ENCODE data around the gene SECISBP2. TPM values are rescaled to one million over a fixed set of nuclear protein-coding genes. Genes with fewer than 3 reads are reported as not detected.
A peak's percentile ranks its signal among the peaks of the same experiment; 100 is the strongest.
"Not testable (repeated sequence)": the region's sequence is repeated elsewhere in the genome, so short reads cannot be mapped to it uniquely, and the experiment has no call there.

SECISBP2 gene
- total RNA-seq, 2 experiments from 2014 or later = 34.0 to 34.7 TPM

DNA sequence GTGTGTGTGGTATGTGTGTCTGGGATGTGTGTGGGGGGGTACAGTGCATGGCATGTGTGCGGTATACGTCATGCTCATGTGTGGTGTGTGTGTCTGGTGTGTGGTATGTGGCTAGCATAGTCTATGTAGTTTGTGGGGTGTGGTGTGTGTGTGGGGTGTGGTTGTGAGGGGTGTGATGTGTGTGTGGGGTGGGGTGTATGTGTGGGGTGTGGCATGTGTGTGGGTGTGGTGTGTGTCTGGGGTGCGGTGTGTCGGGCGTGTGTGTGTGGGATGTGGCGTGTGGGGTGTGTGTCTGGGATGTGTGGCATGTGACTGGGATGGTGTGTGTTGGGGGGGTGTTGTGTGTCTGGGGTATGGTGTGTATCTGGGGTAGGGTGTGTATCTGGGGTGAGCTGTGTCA is 52.3 kb downstream of the SECISBP2 start:
- CTCF ChIA-PET = no interaction called here
- H3K27me3 Mint-ChIP-seq = no peaks in the 10 kb centered on the region
- no peak overlapping the region for H3K27ac Mint-ChIP-seq
- no peak for DNase-seq
- H3K4me1 Mint-ChIP-seq (ENCODE audit: low read depth) = peaks cover 13% of the 10 kb centered on the region
- H3K4me3 Mint-ChIP-seq = no peak overlapping the region
- H3K9me3 Mint-ChIP-seq = no peaks in the 10 kb centered on the region
- intact Hi-C loops (cut with micrococcal nuclease) = no loop called here
- POLR2A ChIA-PET = no interaction called here
- H3K36me3 Mint-ChIP-seq = no peaks in the 10 kb centered on the region

DNA sequence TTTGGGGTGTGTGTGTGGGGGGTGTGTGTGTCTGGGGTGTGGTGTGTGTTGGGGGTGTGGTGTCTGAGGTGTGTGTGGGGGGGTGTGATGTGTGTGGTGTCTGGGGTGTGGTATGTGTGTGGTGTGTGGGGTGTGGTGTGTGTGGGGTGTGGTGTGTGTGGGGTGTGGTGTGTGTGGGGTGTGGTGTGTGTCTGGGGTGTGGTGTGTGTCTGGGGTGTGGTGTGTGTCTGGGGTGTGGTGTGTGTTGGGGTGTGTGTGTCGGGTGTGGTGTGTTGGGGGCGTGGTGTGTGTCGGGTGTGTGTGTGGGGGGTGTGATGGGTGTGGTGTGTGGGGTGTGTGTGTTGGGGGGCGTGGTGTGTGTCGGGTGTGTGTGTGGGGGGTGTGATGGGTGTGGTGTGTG is 53.5 kb downstream of the SECISBP2 start:
- POLR2A ChIA-PET; H3K27ac Mint-ChIP-seq; H3K9me3 Mint-ChIP-seq; DNase-seq; intact Hi-C loops (cut with micrococcal nuclease); H3K4me3 Mint-ChIP-seq; H3K27me3 Mint-ChIP-seq; H3K36me3 Mint-ChIP-seq; CTCF ChIA-PET: not testable (repeated sequence)
- peaks cover 20% of the 10 kb centered on the region for H3K4me1 Mint-ChIP-seq (ENCODE audit: low read depth)

DNA sequence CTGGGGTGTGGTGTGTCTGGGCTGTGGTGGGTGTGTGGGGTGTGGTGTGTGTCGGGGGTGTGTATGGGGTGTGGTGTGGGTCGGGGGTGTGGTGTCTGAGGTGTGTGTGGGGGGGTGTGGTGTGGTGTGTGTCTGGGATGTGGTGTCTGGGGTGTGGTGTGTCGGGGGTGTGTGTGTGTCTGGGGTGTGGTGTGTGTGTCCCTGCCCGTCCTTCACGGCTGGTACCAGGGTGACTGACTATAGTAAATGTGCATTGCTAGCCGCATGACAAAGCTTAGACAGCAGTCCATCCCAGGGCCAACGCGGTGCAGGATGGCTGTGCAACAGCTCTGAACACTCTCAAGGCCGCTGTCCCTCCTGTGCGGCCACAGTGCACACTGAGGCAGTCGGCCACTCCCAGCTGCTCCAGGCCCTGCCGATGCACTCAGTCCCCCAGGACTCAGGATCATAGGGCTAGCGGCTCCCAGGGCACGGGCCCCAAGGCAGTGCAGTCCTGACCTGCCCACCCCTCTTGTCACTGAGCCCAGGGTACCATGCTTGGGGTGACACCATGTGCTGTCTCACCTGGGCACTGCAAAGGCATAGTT is 54.0 kb downstream of the SECISBP2 start:
- DNase-seq = peak; percentile 43
- ChIA-PET POLR2A (no interaction called here), CTCF (no interaction called here)
- peak overlapping the region; percentile 46 for H3K27ac Mint-ChIP-seq
- H3K9me3 Mint-ChIP-seq = no peaks in the 10 kb centered on the region
- peaks cover 7% of the 10 kb centered on the region for H3K36me3 Mint-ChIP-seq
- peaks cover 19% of the 10 kb centered on the region for H3K4me1 Mint-ChIP-seq (ENCODE audit: low read depth)
- intact Hi-C loops (cut with micrococcal nuclease) = no loop called here
- no peaks in the 10 kb centered on the region for H3K27me3 Mint-ChIP-seq
- H3K4me3 Mint-ChIP-seq = no peak overlapping the region

DNA sequence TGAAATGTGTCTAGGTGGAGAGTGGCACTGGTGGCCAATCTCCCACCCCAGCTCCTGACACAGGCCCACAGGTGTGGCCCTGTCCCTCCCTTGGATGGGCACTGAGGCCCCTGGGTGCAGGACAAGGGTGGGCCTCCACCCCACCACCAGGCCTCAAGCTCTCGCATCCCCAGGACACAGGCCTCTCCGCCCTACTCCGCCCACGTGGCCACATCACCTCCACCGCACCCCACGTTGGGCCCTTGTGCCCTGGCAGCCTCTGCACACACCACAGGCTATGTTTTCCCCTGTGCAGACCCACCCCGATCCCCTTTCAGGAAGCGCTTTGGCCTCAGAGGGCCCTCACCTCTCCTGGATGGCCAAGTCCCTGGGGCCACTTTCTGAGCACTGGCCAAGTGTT is 54.7 kb downstream of the SECISBP2 start:
- Mint-ChIP-seq H3K4me3 (no peak overlapping the region), H3K9me3 (no peaks in the 10 kb centered on the region), H3K36me3 (peaks cover 11% of the 10 kb centered on the region), H3K27ac (peak overlapping the region; percentile 44), H3K4me1 (ENCODE audit: low read depth) (peaks cover 19% of the 10 kb centered on the region), H3K27me3 (no peaks in the 10 kb centered on the region)
- no peak for DNase-seq
- ChIA-PET POLR2A (no interaction called here), CTCF (interaction anchor here (0.8 kb wide), 1 partner anchor 175 kb away, joined by 3 read pairs; no protein-coding TSS in a partner anchor)
- intact Hi-C loops (cut with micrococcal nuclease) = no loop called here

DNA sequence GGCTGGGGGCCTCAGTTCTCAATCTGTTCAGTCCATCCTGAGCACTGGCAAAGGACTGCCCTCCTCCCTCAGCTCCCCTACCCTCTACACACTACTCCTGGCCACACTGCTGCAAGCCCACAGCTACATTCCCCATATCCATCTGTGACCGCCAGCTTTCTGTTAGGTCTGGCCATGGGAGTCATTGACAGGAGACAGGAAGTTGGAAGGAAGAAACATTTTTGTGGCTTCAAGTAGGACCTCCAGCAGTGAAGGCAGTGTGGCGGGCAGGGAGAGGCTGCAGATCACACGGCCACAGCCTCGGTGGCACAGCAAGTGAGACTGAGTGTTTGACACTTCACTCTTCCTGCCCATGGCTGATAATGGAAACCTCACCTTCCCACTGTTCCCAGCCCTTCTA is 55.9 kb downstream of the SECISBP2 start:
- Mint-ChIP-seq H3K9me3 (no peaks in the 10 kb centered on the region), H3K4me1 (ENCODE audit: low read depth) (peaks cover 19% of the 10 kb centered on the region), H3K4me3 (no peak overlapping the region), H3K27me3 (no peaks in the 10 kb centered on the region), H3K36me3 (peaks cover 21% of the 10 kb centered on the region), H3K27ac (peak overlapping the region; percentile 61)
- intact Hi-C loops (cut with micrococcal nuclease) = no loop called here
- ChIA-PET CTCF (interaction anchor here (0.9 kb wide), 1 partner anchor 55 kb away, joined by 4 read pairs; no protein-coding TSS in a partner anchor), POLR2A (no interaction called here)
- no peak for DNase-seq

DNA sequence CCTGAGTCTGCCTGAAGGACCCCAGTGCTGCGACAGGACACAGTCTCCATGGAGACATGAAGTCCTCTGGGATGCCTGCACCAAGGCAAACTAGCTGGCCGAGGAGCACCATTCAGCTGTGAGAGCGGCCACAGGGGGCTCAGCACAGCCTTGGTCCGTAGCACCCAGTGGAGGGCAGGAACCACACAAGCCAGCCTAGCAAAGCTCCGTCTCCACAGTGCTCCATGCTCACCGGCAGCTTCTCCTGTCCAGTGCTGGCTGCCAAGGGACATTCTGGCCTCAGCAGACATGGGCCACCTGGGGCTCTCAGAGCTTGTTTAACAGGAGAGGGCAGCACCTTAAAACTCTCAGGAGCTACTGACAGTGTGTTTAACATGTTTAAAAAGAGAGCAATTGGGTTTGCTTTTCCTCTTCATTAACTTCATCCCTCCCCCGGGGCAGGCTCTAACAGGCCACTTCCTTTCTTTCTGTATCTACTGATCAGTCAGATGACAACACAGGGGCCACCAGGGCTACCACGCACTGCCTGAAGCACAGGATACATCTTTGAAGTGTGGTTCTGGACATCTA is 57.0 kb downstream of the SECISBP2 start:
- CTCF ChIA-PET = interaction anchor here (0.5 to 1.9 kb wide), 2 partner anchors 173 to 196 kb away, joined by 3 to 12 read pairs; no protein-coding TSS in a partner anchor
- H3K27me3 Mint-ChIP-seq = no peaks in the 10 kb centered on the region
- H3K4me3 Mint-ChIP-seq = no peak overlapping the region
- H3K4me1 Mint-ChIP-seq (ENCODE audit: low read depth) = peaks cover 27% of the 10 kb centered on the region
- POLR2A ChIA-PET = interaction anchor here (1.1 kb wide), 1 partner anchor 174 kb away, joined by 3 read pairs; no protein-coding TSS in a partner anchor
- intact Hi-C loops (cut with micrococcal nuclease) = loop anchor here (5.0 kb wide), 1 partner anchor 37 kb away; no protein-coding TSS in a partner anchor
- H3K36me3 Mint-ChIP-seq = peaks cover 27% of the 10 kb centered on the region
- H3K9me3 Mint-ChIP-seq = no peaks in the 10 kb centered on the region
- peak; percentile 49 for DNase-seq
- H3K27ac Mint-ChIP-seq = peak overlapping the region; percentile 64

DNA sequence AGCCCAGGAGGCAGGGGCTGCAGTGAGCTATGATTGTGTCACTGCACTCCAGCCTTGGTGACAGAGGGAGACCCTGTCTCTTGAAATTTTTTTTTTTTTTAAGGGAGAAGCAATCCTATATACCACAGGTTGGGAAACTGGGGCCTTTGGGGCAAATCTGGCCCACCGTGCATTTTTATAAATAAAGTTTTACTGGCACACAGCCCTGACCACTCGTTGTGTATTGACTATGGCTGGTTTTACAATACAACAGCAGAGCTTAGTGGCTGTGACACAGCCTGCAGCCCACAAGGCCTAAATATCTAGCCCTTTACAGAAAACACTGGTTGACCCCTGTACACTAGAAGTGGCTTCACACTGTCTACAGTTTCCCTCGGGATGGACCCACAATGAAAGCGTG is 58.0 kb downstream of the SECISBP2 start:
- H3K27ac Mint-ChIP-seq = peak overlapping the region; percentile 64
- H3K4me1 Mint-ChIP-seq (ENCODE audit: low read depth) = peaks cover 32% of the 10 kb centered on the region
- ChIA-PET CTCF (interaction anchor here (1.9 kb wide), 1 partner anchor 172 kb away, joined by 12 read pairs; no protein-coding TSS in a partner anchor), POLR2A (interaction anchor here (0.6 kb wide), 1 partner anchor 59 kb away, joined by 3 read pairs; no protein-coding TSS in a partner anchor)
- no peak for DNase-seq
- H3K9me3 Mint-ChIP-seq = no peaks in the 10 kb centered on the region
- no peaks in the 10 kb centered on the region for H3K27me3 Mint-ChIP-seq
- H3K4me3 Mint-ChIP-seq = no peak overlapping the region
- H3K36me3 Mint-ChIP-seq = peaks cover 33% of the 10 kb centered on the region
- intact Hi-C loops (cut with micrococcal nuclease) = loop anchor here (5.0 kb wide), 1 partner anchor 36 kb away; no protein-coding TSS in a partner anchor

DNA sequence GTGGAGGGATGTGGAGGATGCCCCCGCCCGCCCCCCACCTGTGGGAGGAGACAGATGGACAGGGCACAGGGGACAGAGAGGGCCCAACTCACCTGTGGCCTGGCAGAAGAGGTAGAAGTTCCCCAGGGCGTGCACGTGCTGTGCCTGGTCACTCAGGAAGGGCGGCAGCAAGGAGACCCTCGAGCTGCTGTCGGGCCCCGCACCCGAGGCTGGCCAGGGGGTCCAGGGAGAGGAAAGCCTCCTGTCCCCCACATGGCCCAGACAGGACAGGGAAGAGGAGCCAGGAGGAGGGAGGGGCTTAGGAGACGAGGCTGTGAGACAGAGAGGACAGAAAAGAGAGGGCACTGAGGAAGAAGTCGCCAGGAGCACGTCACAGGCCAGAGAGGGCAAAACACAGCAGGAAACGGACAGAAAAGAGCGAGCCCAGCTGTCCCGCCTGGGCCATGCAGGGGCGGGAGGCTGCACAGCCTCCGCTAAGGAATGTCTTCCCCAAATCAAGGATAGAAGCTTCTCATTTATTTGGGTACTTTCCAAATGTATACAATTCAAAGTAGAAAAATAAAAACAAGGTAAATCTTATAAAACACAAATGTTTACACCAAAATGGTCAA is 58.5 kb downstream of the SECISBP2 start:
- CTCF ChIA-PET = interaction anchor here (0.9 kb wide), 1 partner anchor 172 kb away, joined by 3 read pairs; no protein-coding TSS in a partner anchor
- POLR2A ChIA-PET = no interaction called here
- Mint-ChIP-seq H3K27ac (peak overlapping the region; percentile 23), H3K36me3 (peaks cover 33% of the 10 kb centered on the region), H3K27me3 (no peaks in the 10 kb centered on the region), H3K9me3 (no peaks in the 10 kb centered on the region), H3K4me3 (no peak overlapping the region), H3K4me1 (ENCODE audit: low read depth) (peaks cover 38% of the 10 kb centered on the region)
- no peak for DNase-seq
- intact Hi-C loops (cut with micrococcal nuclease) = loop anchor here (5.0 kb wide), 1 partner anchor 35 kb away; no protein-coding TSS in a partner anchor

DNA sequence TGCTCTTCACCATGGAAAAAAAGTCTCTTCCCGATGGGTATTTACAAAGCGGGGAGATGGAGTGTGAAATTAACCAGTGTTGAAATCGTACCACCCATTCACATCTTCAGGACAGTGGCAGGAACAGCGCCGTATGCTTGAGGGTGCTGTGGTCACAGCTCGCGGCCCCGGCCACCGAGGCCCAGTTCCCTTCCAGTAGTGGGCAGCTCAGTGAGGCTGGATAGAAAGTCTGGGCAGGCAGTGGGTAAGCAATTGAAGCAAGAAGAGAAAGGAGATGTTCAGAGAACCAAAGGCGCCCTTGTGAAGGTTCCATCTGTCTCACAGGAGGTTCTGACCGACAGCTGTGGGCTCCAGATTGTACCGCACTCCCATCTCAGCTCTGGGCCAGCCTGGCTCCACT is 59.1 kb downstream of the SECISBP2 start:
- H3K27ac Mint-ChIP-seq = no peak overlapping the region
- CTCF ChIA-PET = interaction anchor here (0.9 kb wide), 1 partner anchor 172 kb away, joined by 3 read pairs; no protein-coding TSS in a partner anchor
- intact Hi-C loops (cut with micrococcal nuclease) = loop anchor here (5.0 kb wide), 1 partner anchor 35 kb away; no protein-coding TSS in a partner anchor
- H3K27me3 Mint-ChIP-seq = no peaks in the 10 kb centered on the region
- DNase-seq = no peak
- POLR2A ChIA-PET = no interaction called here
- H3K36me3 Mint-ChIP-seq = peaks cover 36% of the 10 kb centered on the region
- peaks cover 42% of the 10 kb centered on the region for H3K4me1 Mint-ChIP-seq (ENCODE audit: low read depth)
- no peaks in the 10 kb centered on the region for H3K9me3 Mint-ChIP-seq
- H3K4me3 Mint-ChIP-seq = no peak overlapping the region

DNA sequence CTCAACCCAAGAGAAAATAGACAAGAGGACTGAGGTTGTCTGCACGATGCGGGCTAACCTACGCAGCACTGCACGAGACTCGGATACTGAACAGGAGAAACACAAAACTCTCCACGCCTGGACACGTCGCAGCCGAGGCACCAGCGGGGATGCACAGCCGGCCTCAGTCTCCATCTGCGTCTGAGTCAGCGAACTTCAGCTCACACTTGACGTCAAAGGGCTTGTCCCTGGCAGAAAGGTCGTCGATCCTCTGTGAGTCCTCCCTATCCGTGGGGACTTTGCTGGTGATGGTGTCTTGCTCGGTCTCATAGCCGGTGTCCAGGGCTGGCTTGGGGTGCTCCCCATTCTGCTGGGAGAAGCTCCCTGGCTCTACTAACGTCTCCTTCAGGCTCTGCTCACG is 60.2 kb downstream of the SECISBP2 start:
- Mint-ChIP-seq H3K9me3 (no peaks in the 10 kb centered on the region), H3K4me1 (ENCODE audit: low read depth) (peaks cover 49% of the 10 kb centered on the region), H3K27ac (peak overlapping the region; percentile 62), H3K4me3 (no peak overlapping the region), H3K27me3 (no peaks in the 10 kb centered on the region), H3K36me3 (peaks cover 44% of the 10 kb centered on the region)
- POLR2A ChIA-PET = no interaction called here
- CTCF ChIA-PET = no interaction called here
- no peak for DNase-seq
- intact Hi-C loops (cut with micrococcal nuclease) = loop anchor here (5.0 kb wide), 1 partner anchor 34 kb away; no protein-coding TSS in a partner anchor

DNA sequence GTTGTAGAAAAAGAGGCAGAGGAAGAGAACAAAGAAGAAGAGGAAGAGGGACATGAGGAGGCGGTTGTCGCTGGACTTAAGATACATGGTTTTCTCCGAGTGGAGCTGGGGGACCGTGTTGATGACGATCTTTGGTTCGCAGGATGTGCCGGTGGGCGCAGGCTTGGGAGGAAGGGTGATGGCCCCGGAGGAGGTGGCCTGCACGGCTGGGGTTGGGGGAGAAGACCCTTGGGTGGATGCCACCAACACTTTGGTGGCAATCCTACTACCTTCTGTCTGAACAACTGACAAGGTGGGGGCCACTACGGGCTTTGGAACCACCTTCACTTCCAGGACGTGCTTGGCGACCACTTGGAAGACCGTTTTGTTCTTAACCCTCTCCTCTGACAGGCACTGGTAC is 60.7 kb downstream of the SECISBP2 start:
- Mint-ChIP-seq H3K4me3 (no peak overlapping the region), H3K4me1 (ENCODE audit: low read depth) (peaks cover 49% of the 10 kb centered on the region), H3K36me3 (peaks cover 46% of the 10 kb centered on the region), H3K27me3 (no peaks in the 10 kb centered on the region), H3K9me3 (no peaks in the 10 kb centered on the region), H3K27ac (peak overlapping the region; percentile 53)
- ChIA-PET CTCF (interaction anchor here (1.3 kb wide), 1 partner anchor 170 kb away, joined by 9 read pairs; no protein-coding TSS in a partner anchor), POLR2A (no interaction called here)
- intact Hi-C loops (cut with micrococcal nuclease) = loop anchor here (5.0 kb wide), 1 partner anchor 33 kb away; no protein-coding TSS in a partner anchor
- DNase-seq = no peak

DNA sequence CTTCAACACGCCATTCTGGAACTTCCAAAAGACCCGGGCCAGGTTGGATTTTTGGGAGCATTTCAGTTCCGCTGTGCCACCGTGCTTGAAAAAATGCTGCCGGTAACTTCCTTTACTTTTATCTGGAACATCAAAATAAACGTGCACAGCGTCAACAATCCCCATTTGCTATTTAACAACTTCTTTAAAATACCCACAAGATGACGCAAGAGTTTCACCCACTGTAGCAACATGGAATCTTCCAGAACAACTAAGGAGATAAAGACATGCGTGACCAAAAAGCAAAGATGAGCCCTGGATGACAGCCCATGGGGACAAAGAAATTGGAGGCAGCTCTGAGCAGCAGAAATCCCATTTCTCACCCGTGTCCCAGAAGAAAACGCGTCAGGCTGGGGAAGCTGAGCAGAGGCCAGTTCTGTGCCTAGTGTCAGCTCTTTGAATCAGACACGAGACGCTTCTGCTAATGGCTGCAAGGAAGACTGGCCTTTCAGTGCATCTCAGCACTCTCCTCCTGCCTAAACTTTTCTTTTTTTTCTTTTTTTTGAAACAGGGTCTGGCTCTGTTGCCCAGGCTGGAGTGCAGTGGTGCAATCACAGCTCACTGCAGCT is 61.3 kb downstream of the SECISBP2 start:
- intact Hi-C loops (cut with micrococcal nuclease) = loop anchor here (5.0 kb wide), 1 partner anchor 33 kb away; no protein-coding TSS in a partner anchor
- ChIA-PET CTCF (interaction anchor here (1.3 kb wide), 1 partner anchor 169 kb away, joined by 9 read pairs; no protein-coding TSS in a partner anchor), POLR2A (no interaction called here)
- peak overlapping the region; percentile 53 for H3K27ac Mint-ChIP-seq
- H3K4me3 Mint-ChIP-seq = no peak overlapping the region
- no peaks in the 10 kb centered on the region for H3K27me3 Mint-ChIP-seq
- no peak for DNase-seq
- no peaks in the 10 kb centered on the region for H3K9me3 Mint-ChIP-seq
- H3K4me1 Mint-ChIP-seq (ENCODE audit: low read depth) = peaks cover 49% of the 10 kb centered on the region
- H3K36me3 Mint-ChIP-seq = peaks cover 52% of the 10 kb centered on the region
